HepG2 (cell line): ENCODE results near the gene DQX1. TPM values are rescaled to one million over a fixed set of nuclear protein-coding genes. Genes with fewer than 3 reads are reported as not detected.

Experiments used
- EHMT2 ChIP-seq: fragments of 200-600 bp; sonication (generic); IDR thresholded peaks from 2 replicates; pipeline ENCODE4 v1.7.0; 2017; ENCODE audit warnings: antibody characterized with exemption, low read depth, low read length, borderline replicate concordance
- HBP1 ChIP-seq: IDR thresholded peaks from 2 replicates; pipeline ENCODE4 v1.6.1; 2016; ENCODE audit warnings: low read depth, control low read depth
- HIVEP1 ChIP-seq: sonication (generic); formaldehyde crosslinking; IDR thresholded peaks from 2 replicates; pipeline ENCODE4 v1.4.0; 2020; ENCODE audit warnings: mild to moderate bottlenecking, missing genetic modification reagents
- HNRNPK ChIP-seq: fragments of 200-400 bp; formaldehyde crosslinking; IDR thresholded peaks from 2 replicates; pipeline ENCODE4 v1.6.1; 2018; ENCODE audit warnings: low read length, low read depth, moderate library complexity, mild to moderate bottlenecking; ENCODE audit not compliant: poor library complexity, severe bottlenecking
- KDM1A ChIP-seq: IDR thresholded peaks from 2 replicates; pipeline ENCODE4 v1.6.1; 2016; ENCODE audit warnings: missing compliant biosample characterization
- KDM4B ChIP-seq: sonication (generic); formaldehyde crosslinking; IDR thresholded peaks from 2 replicates; pipeline ENCODE4 v1.4.0; 2020; ENCODE audit warnings: missing genetic modification reagents
- KLF11 ChIP-seq: IDR thresholded peaks from 2 replicates; pipeline ENCODE4 v1.6.1; 2016; ENCODE audit warnings: missing compliant biosample characterization
- MEIS1 ChIP-seq: sonication (generic); formaldehyde crosslinking; IDR thresholded peaks from 2 replicates; pipeline ENCODE4 v1.9.0; 2021; ENCODE audit warnings: mild to moderate bottlenecking, missing genetic modification reagents, moderate library complexity, borderline replicate concordance
- MZF1 ChIP-seq: sonication (generic); formaldehyde crosslinking; IDR thresholded peaks from 2 replicates; pipeline ENCODE4 v1.8.1; 2023; ENCODE audit warnings: mild to moderate bottlenecking, missing genetic modification reagents, borderline replicate concordance
- RAD21 ChIP-seq: fragments of 450-650 bp; formaldehyde crosslinking; IDR thresholded peaks from 2 replicates; pipeline ENCODE4 v1.5.0; 2020; ENCODE audit warnings: mild to moderate bottlenecking
- RBM39 ChIP-seq: fragments of 200-400 bp; formaldehyde crosslinking; IDR thresholded peaks from one replicate; pipeline ENCODE4 v1.6.1; 2018; ENCODE audit warnings: antibody characterized with exemption, mild to moderate bottlenecking, low read depth, low read length; ENCODE audit not compliant: poor library complexity, severe bottlenecking
- SOX6 ChIP-seq, 2 experiments: fragments of 450-650 bp in 1 of 2; sonication (generic) in 1 of 2; formaldehyde crosslinking in 1 of 2; IDR thresholded peaks; 2 replicates each; pipeline versions ENCODE4 v1.4.0 to v1.6.1; 2017 to 2020; ENCODE audit warnings: antibody characterized with exemption in 1 of 2, mild to moderate bottlenecking in 1 of 2, missing genetic modification reagents in 1 of 2
- STAT5B ChIP-seq: sonication (generic); formaldehyde crosslinking; IDR thresholded peaks from 2 replicates; pipeline ENCODE4 v1.4.0; 2020; ENCODE audit warnings: missing genetic modification reagents
- THRA ChIP-seq: sonication (generic); formaldehyde crosslinking; IDR thresholded peaks from 2 replicates; pipeline ENCODE4 v1.4.0; 2020; ENCODE audit warnings: missing genetic modification reagents, borderline replicate concordance
- ZFP90 ChIP-seq: sonication (generic); formaldehyde crosslinking; IDR thresholded peaks from 2 replicates; pipeline ENCODE4 v1.8.0; 2022; ENCODE audit warnings: missing genetic modification reagents, mild to moderate bottlenecking, inconsistent platforms, borderline replicate concordance
- ZNF225 ChIP-seq: sonication (generic); formaldehyde crosslinking; IDR thresholded peaks from 2 replicates; pipeline ENCODE4 v1.4.0; 2020; ENCODE audit warnings: mild to moderate bottlenecking, missing genetic modification reagents
- ZNF253 ChIP-seq: sonication (generic); formaldehyde crosslinking; IDR thresholded peaks from 2 replicates; pipeline ENCODE4 v1.8.0; 2022; ENCODE audit warnings: mild to moderate bottlenecking, missing genetic modification reagents, borderline replicate concordance
- ZNF256 ChIP-seq: sonication (generic); formaldehyde crosslinking; conservative IDR thresholded peaks from 2 replicates; pipeline ENCODE4 v1.4.0; 2020; ENCODE audit warnings: missing genetic modification reagents
- ZNF317 ChIP-seq: sonication (generic); formaldehyde crosslinking; IDR thresholded peaks from 2 replicates; pipeline ENCODE4 v1.5.0; 2020; ENCODE audit warnings: mild to moderate bottlenecking, missing genetic modification reagents
- ZNF383 ChIP-seq: sonication (generic); formaldehyde crosslinking; IDR thresholded peaks from 2 replicates; pipeline ENCODE4 v1.4.0; 2020; ENCODE audit warnings: missing genetic modification reagents, mild to moderate bottlenecking, borderline replicate concordance
- ZNF550 ChIP-seq: sonication (generic); formaldehyde crosslinking; IDR thresholded peaks from 2 replicates; pipeline ENCODE4 v1.4.0; 2020; ENCODE audit warnings: mild to moderate bottlenecking, missing genetic modification reagents, borderline replicate concordance
- ZNF605 ChIP-seq: sonication (generic); formaldehyde crosslinking; IDR thresholded peaks from 2 replicates; pipeline ENCODE4 v1.8.0; 2022; ENCODE audit warnings: mild to moderate bottlenecking, missing genetic modification reagents
- ZNF619 ChIP-seq: sonication (generic); formaldehyde crosslinking; IDR thresholded peaks from 2 replicates; pipeline ENCODE4 v1.4.0; 2020; ENCODE audit warnings: mild to moderate bottlenecking, missing genetic modification reagents
- ZNF672 ChIP-seq: sonication (generic); formaldehyde crosslinking; IDR thresholded peaks from 2 replicates; pipeline ENCODE4 v1.8.1; 2022; ENCODE audit warnings: missing genetic modification reagents
- polyA plus RNA-seq, 8 experiments: library from polyadenylated mRNA; depleted of rRNA in 3 of 8; stranded (reverse) in 7 of 8; unstranded in 1 of 8; fragments of >200 nt; fragmentation: Illumina TruSeq in 4 of 8; extraction: Trizol in 4 of 8; gene quantifications; 2 replicates each; pipeline versions ENCODE4 v1.2.1 to v1.2.3, GENCODE V29; 2011 to 2016; ENCODE audit warnings: low read depth in 4 of 8, missing spikeins in 1 of 8, mixed read lengths in 1 of 8; ENCODE audit not compliant: insufficient read depth in 1 of 8
- total RNA-seq, 5 experiments: library from RNA; depleted of rRNA; stranded (reverse); fragments of >200 nt; fragmentation: Illumina TruSeq; extraction: Trizol; gene quantifications; 2 replicates each; pipeline ENCODE4 v1.2.3, GENCODE V29; 2016; ENCODE audit warnings: low read depth in 1 of 5
- TF ChIP-seq, protein P1 (sequence below): sonication (generic); formaldehyde crosslinking; IDR thresholded peaks from 2 replicates; pipeline ENCODE4 v1.5.1; 2020; ENCODE audit warnings: missing genetic modification reagents, mild to moderate bottlenecking, borderline replicate concordance

The DQX1 gene
- total and polyA plus RNA-seq, 2 of the 13 experiments (the other 11 are each of a cell fraction or from before 2014, with no cell fraction given), result 27.6 to 89.8 TPM

DNA sequence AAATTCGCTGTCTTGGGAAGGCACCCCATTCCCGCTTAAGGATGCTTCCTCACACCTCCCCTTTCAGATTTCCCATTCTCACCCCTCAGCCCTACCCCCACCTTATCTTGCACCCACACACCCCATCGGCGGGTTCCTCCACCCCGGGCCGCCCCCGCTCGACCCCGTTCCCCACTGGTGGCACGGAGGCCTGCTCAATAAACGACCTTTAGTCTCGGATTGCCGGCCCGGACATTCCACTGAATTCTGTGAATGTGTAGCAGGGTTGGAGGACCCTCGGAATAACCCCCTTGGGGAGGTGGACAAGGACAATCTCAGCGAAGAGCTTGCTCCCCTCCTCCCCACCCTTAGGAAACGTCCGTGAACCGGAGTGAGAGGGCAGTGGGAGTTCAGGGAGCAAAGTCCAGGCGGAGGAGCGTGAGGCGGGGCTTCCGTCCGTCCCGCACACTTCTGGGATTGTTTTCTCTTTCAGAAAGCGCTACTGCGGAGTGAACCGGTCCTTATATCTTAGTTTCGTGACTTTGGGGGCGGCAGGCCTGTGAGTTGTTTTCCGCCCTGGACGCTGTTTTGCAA is 23.8 kb downstream of the DQX1 start (continued):
- peak; percentile 96 for TF ChIP-seq THRA
- TF ChIP-seq KDM1A (CRISPR knock-in tag), result peak; percentile 37; the same call in 1 of the 2 replicates
- no peak for TF ChIP-seq KLF11
- TF ChIP-seq RBM39, result peak; percentile 26
- peak; percentile 75 for TF ChIP-seq HNRNPK
- no peak for TF ChIP-seq MEIS1
- no peak for TF ChIP-seq KDM4B (CRISPR knock-in tag)
- TF ChIP-seq ZNF672 (CRISPR knock-in tag), result no peak
- TF ChIP-seq ZNF383 (CRISPR knock-in tag), result 0 out of 2 replicates have a peak, but pooled peaks have one; percentile 15
- TF ChIP-seq ZNF256 (CRISPR knock-in tag), result no peak; the same call in 1 of the 2 replicates
- TF ChIP-seq EHMT2, result no peak
- no peak; the same call in 1 of the 2 replicates for TF ChIP-seq HBP1 (CRISPR knock-in tag)
- no peak for TF ChIP-seq ZFP90 (CRISPR knock-in tag)
- peak; percentile 36; the same call in 1 of the 2 replicates for TF ChIP-seq ZNF619 (CRISPR knock-in tag)
- no peak for TF ChIP-seq HIVEP1
- no peak for TF ChIP-seq ZNF253 (CRISPR knock-in tag)
- TF ChIP-seq, protein P1, sequence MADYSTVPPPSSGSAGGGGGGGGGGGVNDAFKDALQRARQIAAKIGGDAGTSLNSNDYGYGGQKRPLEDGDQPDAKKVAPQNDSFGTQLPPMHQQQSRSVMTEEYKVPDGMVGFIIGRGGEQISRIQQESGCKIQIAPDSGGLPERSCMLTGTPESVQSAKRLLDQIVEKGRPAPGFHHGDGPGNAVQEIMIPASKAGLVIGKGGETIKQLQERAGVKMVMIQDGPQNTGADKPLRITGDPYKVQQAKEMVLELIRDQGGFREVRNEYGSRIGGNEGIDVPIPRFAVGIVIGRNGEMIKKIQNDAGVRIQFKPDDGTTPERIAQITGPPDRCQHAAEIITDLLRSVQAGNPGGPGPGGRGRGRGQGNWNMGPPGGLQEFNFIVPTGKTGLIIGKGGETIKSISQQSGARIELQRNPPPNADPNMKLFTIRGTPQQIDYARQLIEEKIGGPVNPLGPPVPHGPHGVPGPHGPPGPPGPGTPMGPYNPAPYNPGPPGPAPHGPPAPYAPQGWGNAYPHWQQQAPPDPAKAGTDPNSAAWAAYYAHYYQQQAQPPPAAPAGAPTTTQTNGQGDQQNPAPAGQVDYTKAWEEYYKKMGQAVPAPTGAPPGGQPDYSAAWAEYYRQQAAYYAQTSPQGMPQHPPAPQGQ (CRISPR knock-in tag), result no peak
- no peak for TF ChIP-seq SOX6 (IDR thresholded peaks at IDR 0.05)
- TF ChIP-seq SOX6 (CRISPR knock-in tag; IDR thresholded peaks at IDR 0.05), result peak; percentile 68; the same call in 1 of the 2 replicates
- no peak; the same call in 1 of the 2 replicates for TF ChIP-seq STAT5B
- TF ChIP-seq RAD21 (CRISPR knock-in tag), result no peak
- no peak for TF ChIP-seq ZNF225
- no peak for TF ChIP-seq ZNF317 (CRISPR knock-in tag)
- no peak for TF ChIP-seq ZNF605 (CRISPR knock-in tag)
- no peak for TF ChIP-seq MZF1 (CRISPR knock-in tag)
- TF ChIP-seq ZNF550 (CRISPR knock-in tag), result no peak
